H1 (cell line): ENCODE data around the gene DNAH1. TPM values are rescaled to one million over a fixed set of nuclear protein-coding genes. Genes with fewer than 3 reads are reported as not detected.

Source experiments
- CTCF ChIA-PET: fragments of 300-600 bp; sonication (Branson Sonifier 250); formaldehyde crosslinking; loops from one replicate; lab custom pipeline; 2021; ENCODE audit not compliant: partially characterized antibody; lab: Charles Lee
- POLR2A ChIA-PET: fragments of 300-600 bp; sonication (Branson Sonifier 250); formaldehyde crosslinking; loops from one replicate; lab custom pipeline; 2021; ENCODE audit warnings: inconsistent platforms; ENCODE audit not compliant: partially characterized antibody; lab: Charles Lee
- DNase-seq, 2 experiments: peaks; one replicate each; pipeline versions ENCODE4 v3.0.0 to v3.0.0-alpha.2; 2010 to 2022; ENCODE audit warnings: low spot score in 2 of 2, low read depth in 1 of 2, mixed read lengths in 1 of 2
- FAIRE-seq: peaks from 2 replicates; lab custom pipeline; 2011; peaks lifted over from hg19 to GRCh38; lab: Jason Lieb, UNC
- H2AFZ ChIP-seq: 2 replicates; pipeline ENCODE4 v1.8.1; 2012; ENCODE audit warnings: low read length, inconsistent platforms
- H2AK5ac ChIP-seq: 2 replicates; pipeline ENCODE4 v1.6.1; 2013; ENCODE audit warnings: low read depth, low read length
- H2BK120ac ChIP-seq: replicated peaks from 2 replicates; pipeline ENCODE3; 2013; ENCODE audit warnings: low read depth, low read length, inconsistent platforms
- H2BK12ac ChIP-seq: 2 replicates; pipeline ENCODE4 v1.6.1; 2013; ENCODE audit warnings: low read depth, low read length
- H2BK15ac ChIP-seq: 2 replicates; pipeline ENCODE4 v1.6.1; 2013; ENCODE audit warnings: low read length
- H2BK20ac ChIP-seq: 2 replicates; pipeline ENCODE4 v1.6.1; 2013; ENCODE audit warnings: low read length
- H2BK5ac ChIP-seq: 2 replicates; pipeline ENCODE4 v1.6.1; 2013; ENCODE audit warnings: low read depth, low read length
- H3K14ac ChIP-seq: 2 replicates; pipeline ENCODE4 v1.6.1; 2013; ENCODE audit warnings: inconsistent platforms; ENCODE audit not compliant: insufficient read length
- H3K18ac ChIP-seq: 2 replicates; pipeline ENCODE4 v1.6.1; 2013; ENCODE audit warnings: low read length; ENCODE audit errors: extremely low read depth
- H3K23ac ChIP-seq: 2 replicates; pipeline ENCODE4 v1.6.1; 2013; ENCODE audit warnings: inconsistent platforms; ENCODE audit not compliant: insufficient read length
- H3K23me2 ChIP-seq: 2 replicates; pipeline ENCODE4 v1.6.1; 2013; ENCODE audit warnings: low read depth, low read length
- H3K27ac ChIP-seq: 2 replicates; pipeline ENCODE4 v1.6.1; 2011; ENCODE audit warnings: low read depth, low read length, inconsistent platforms
- H3K27me3 ChIP-seq, 4 experiments: replicated peaks in 1 of 4; 1 replicate in 1 of 4; 2 replicates in 3 of 4; pipeline versions ENCODE4 v1.6.1 to v1.8.1; 2011 to 2013; ENCODE audit warnings: low read length in 3 of 4, mild to moderate bottlenecking in 3 of 4, inconsistent platforms in 2 of 4, mixed read lengths in 2 of 4, moderate library complexity in 1 of 4; ENCODE audit not compliant: control insufficient read depth in 3 of 4, insufficient read depth in 3 of 4; ENCODE audit errors: extremely low read depth in 1 of 4
- H3K36me3 ChIP-seq, 4 experiments: 2 replicates each; pipeline versions ENCODE4 v1.6.1 to v1.8.1; 2011 to 2013; ENCODE audit warnings: mild to moderate bottlenecking in 4 of 4, low read length in 3 of 4, moderate library complexity in 2 of 4, control low read depth in 1 of 4, inconsistent platforms in 1 of 4; ENCODE audit not compliant: insufficient read depth in 4 of 4, control insufficient read depth in 2 of 4
- H3K4ac ChIP-seq: replicated peaks from 2 replicates; pipeline ENCODE3; 2013; ENCODE audit warnings: low read length, low read depth, mixed read lengths, inconsistent platforms; ENCODE audit not compliant: insufficient read length
- H3K4me1 ChIP-seq, 4 experiments: replicated peaks in 1 of 4; 1 replicate in 1 of 4; 2 replicates in 3 of 4; pipeline versions ENCODE4 v1.6.1 to v1.8.1; 2011 to 2013; ENCODE audit warnings: low read length in 3 of 4, inconsistent platforms in 2 of 4, mixed read lengths in 1 of 4; ENCODE audit not compliant: insufficient read depth in 4 of 4, control insufficient read depth in 3 of 4
- H3K4me2 ChIP-seq, 2 experiments: 2 replicates each; pipeline versions ENCODE4 v1.6.1 to v1.8.1; 2011 to 2013; ENCODE audit warnings: low read depth in 2 of 2, low read length in 2 of 2, control low read depth in 1 of 2, inconsistent platforms in 1 of 2, mild to moderate bottlenecking in 1 of 2; ENCODE audit not compliant: insufficient read depth in 1 of 2
- H3K4me3 ChIP-seq, 4 experiments: fragments of 200-600, 300-600 bp in 1 of 4; sonication (generic), shearing (Covaris generic), sonication (Bioruptor Twin) in 1 of 4; 2 replicates each; pipeline versions ENCODE4 v1.5.1 to v1.8.1; 2011 to 2016; ENCODE audit warnings: low read length in 4 of 4, low read depth in 3 of 4, control low read depth in 2 of 4, inconsistent platforms in 2 of 4, mild to moderate bottlenecking in 2 of 4, mixed read lengths in 1 of 4, moderate library complexity in 1 of 4; ENCODE audit not compliant: insufficient read depth in 2 of 4; ENCODE audit errors: extremely low read depth in 1 of 4
- H3K56ac ChIP-seq: replicated peaks from 2 replicates; pipeline ENCODE3; 2013; ENCODE audit warnings: low read depth, mild to moderate bottlenecking, mixed read lengths, low read length, inconsistent platforms; ENCODE audit not compliant: insufficient read length
- H3K79me1 ChIP-seq: 2 replicates; pipeline ENCODE4 v1.6.1; 2013; ENCODE audit warnings: low read depth, low read length, control low read depth
- H3K79me2 ChIP-seq, 2 experiments: 2 replicates each; pipeline versions ENCODE4 v1.6.1 to v1.8.1; 2012 to 2013; ENCODE audit warnings: low read length in 2 of 2, mild to moderate bottlenecking in 2 of 2, inconsistent platforms in 1 of 2; ENCODE audit not compliant: insufficient read depth in 2 of 2, control insufficient read depth in 1 of 2
- H3K9ac ChIP-seq, 4 experiments: replicated peaks in 1 of 4; 1 replicate in 1 of 4; 2 replicates in 3 of 4; pipeline versions ENCODE4 v1.6.1 to v1.8.1; 2011 to 2013; ENCODE audit warnings: low read depth in 3 of 4, low read length in 3 of 4, control low read depth in 2 of 4, mild to moderate bottlenecking in 2 of 4, moderate library complexity in 2 of 4, inconsistent platforms in 1 of 4; ENCODE audit errors: extremely low read depth in 1 of 4
- H3K9me3 ChIP-seq, 2 experiments: 2 replicates each; pipeline versions ENCODE4 v1.6.1 to v1.8.1; 2012 to 2013; ENCODE audit warnings: mild to moderate bottlenecking in 2 of 2, moderate library complexity in 2 of 2, control low read depth in 1 of 2, inconsistent platforms in 1 of 2, low read depth in 1 of 2, low read length in 1 of 2, mixed read lengths in 1 of 2; ENCODE audit not compliant: insufficient read depth in 2 of 2
- H4K20me1 ChIP-seq, 2 experiments: replicated peaks in 1 of 2; 2 replicates each; pipeline versions ENCODE3 to v1.8.1; 2011 to 2013; ENCODE audit warnings: inconsistent platforms in 2 of 2, low read length in 2 of 2, mild to moderate bottlenecking in 1 of 2; ENCODE audit not compliant: insufficient read depth in 2 of 2, control insufficient read depth in 1 of 2
- H4K5ac ChIP-seq: 2 replicates; pipeline ENCODE4 v1.6.1; 2013; ENCODE audit warnings: low read length, low read depth, mixed read lengths, inconsistent platforms; ENCODE audit not compliant: insufficient read length
- H4K8ac ChIP-seq: 2 replicates; pipeline ENCODE4 v1.8.0; 2013; ENCODE audit warnings: mild to moderate bottlenecking, moderate library complexity, low read length, inconsistent platforms; ENCODE audit not compliant: insufficient read depth; ENCODE audit errors: extremely low read depth
- H4K91ac ChIP-seq: replicated peaks from 2 replicates; pipeline ENCODE3; 2013; ENCODE audit warnings: low read length, mixed read lengths, inconsistent platforms; ENCODE audit not compliant: insufficient read length
- CREB1 ChIP-seq: IDR thresholded peaks from 2 replicates; pipeline ENCODE4 v1.6.1; 2012; ENCODE audit warnings: inconsistent platforms
- EZH2 ChIP-seq: fragments of 200-600 bp; sonication (generic); IDR thresholded peaks from 2 replicates; pipeline ENCODE4 v1.7.1; 2012; ENCODE audit warnings: low read depth, mild to moderate bottlenecking, moderate library complexity, low read length, inconsistent platforms; ENCODE audit not compliant: severe bottlenecking
- KDM4A ChIP-seq: IDR thresholded peaks from one replicate; pipeline ENCODE4 v1.7.1; 2012; ENCODE audit warnings: low read depth, mild to moderate bottlenecking, moderate library complexity, low read length, inconsistent platforms; ENCODE audit not compliant: severe bottlenecking
- POU5F1 ChIP-seq: IDR thresholded peaks from 2 replicates; pipeline ENCODE4 v1.6.1; 2011; ENCODE audit warnings: low read depth, mild to moderate bottlenecking, low read length, moderate library complexity
- SP1 ChIP-seq: IDR thresholded peaks from 2 replicates; pipeline ENCODE4 v1.6.1; 2011; ENCODE audit warnings: low read depth, low read length
- SUZ12 ChIP-seq: fragments of 200-600 bp; sonication (generic); IDR thresholded peaks from 2 replicates; pipeline ENCODE4 v1.6.1; 2012; ENCODE audit warnings: mild to moderate bottlenecking, inconsistent platforms, low read length, moderate library complexity, mixed read lengths
- TAF1 ChIP-seq: IDR thresholded peaks from 2 replicates; pipeline ENCODE4 v1.6.1; 2011; ENCODE audit warnings: mild to moderate bottlenecking, low read depth, low read length
- WGBS, 2 experiments: shearing (Covaris generic) in 1 of 2; methylation state at CpG; one replicate each; pipeline versions ENCODE4 v1.1.6 to v1.1.7; 2013 to 2015; ENCODE audit warnings: low lambda C conversion rate in 2 of 2, mixed read lengths in 2 of 2, inconsistent platforms in 1 of 2, low coverage in 1 of 2, missing lambda C conversion rate in 1 of 2; ENCODE audit not compliant: insufficient replicate concordance in 2 of 2, insufficient coverage in 1 of 2, insufficient read length in 1 of 2; ENCODE audit errors: extremely low coverage in 1 of 2, missing lambda C conversion rate in 1 of 2; 5-methylcytosine and 5-hydroxymethylcytosine counted together
- polyA plus RNA-seq, 7 experiments: library from polyadenylated mRNA; depleted of rRNA in 3 of 7; stranded (reverse) in 5 of 7; unstranded in 2 of 7; fragments of >200 nt in 5 of 7; fragments of 200-250 nt in 2 of 7; gene quantifications; 1 replicate in 5 of 7; 2 replicates in 1 of 7; 4 replicates in 1 of 7; pipeline versions ENCODE4 v1.2.1 to v1.2.3, GENCODE V29; 2011 to 2013; ENCODE audit warnings: missing spikeins in 2 of 7, mixed read lengths in 2 of 7
- total RNA-seq: library from RNA; stranded (reverse); fragmentation: NEBNext Ultra II Directional; extraction: Animal tissue kit (Norgen Biotek cat#: 25700); gene quantifications from 2 replicates; pipeline ENCODE4 v1.2.1, GENCODE V29; 2021
- TF ChIP-seq, protein P1 (sequence below): IDR thresholded peaks from 2 replicates; pipeline ENCODE4 v1.6.1; 2012; ENCODE audit warnings: inconsistent platforms
- TF ChIP-seq, protein P2 (sequence below): IDR thresholded peaks from 2 replicates; pipeline ENCODE4 v1.6.1; 2012; ENCODE audit warnings: low read length, inconsistent platforms
- TF ChIP-seq, protein P3 (sequence below): IDR thresholded peaks from 2 replicates; pipeline ENCODE4 v1.6.1; 2011; ENCODE audit warnings: low read depth, mild to moderate bottlenecking, low read length; ENCODE audit not compliant: insufficient read depth

DNAH1 gene
- total and polyA plus RNA-seq, 2 of the 8 experiments (the other 6 are each of a cell fraction or from before 2014, with no cell fraction given): 1.0 to 1.5 TPM

DNA sequence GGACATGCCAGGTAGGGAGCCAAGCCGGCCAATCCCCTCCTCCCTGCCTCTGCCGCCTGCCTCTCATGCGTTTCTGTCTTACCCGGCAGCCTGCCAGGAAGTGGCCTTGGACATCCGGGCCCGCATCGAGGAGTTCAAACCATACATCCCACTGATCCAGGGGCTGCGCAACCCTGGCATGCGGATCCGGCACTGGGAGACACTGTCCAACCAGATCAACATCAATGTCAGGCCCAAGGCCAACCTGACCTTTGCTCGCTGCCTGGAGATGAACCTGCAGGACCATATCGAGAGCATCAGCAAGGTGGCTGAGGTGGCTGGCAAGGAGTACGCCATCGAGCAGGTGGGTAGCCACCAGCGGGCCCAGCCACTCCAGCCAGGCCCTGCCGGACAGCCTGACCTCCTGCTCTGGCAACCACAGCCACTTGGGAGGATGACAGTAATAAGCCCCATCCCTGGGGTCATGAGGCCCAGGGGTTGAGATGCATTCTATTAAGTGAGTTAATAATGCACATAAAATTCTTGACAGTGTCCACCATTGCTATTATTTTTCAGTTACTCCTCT lies 37.3 kb downstream of the DNAH1 start:
- no peak for FAIRE-seq
- no peak overlapping the region for H3K4me3 ChIP-seq

More for the DNA sequence above, 37.3 kb downstream of the DNAH1 start:
- Histone ChIP-seq H4K91ac (no peak overlapping the region), H2BK20ac (no peak overlapping the region), H3K9me3 (no peaks in the 10 kb centered on the region), H3K14ac (no peak overlapping the region), H3K9ac (no peak overlapping the region; a peak in 1 of 7 replicates), H3K27me3 (no peaks in the 10 kb centered on the region), H3K79me1 (no peaks in the 10 kb centered on the region), H3K79me2 (no peaks in the 10 kb centered on the region), H4K5ac (no peak overlapping the region), H2BK120ac (no peak overlapping the region), H3K4ac (no peak overlapping the region), H3K56ac (no peak overlapping the region), H3K4me1 (no peaks in the 10 kb centered on the region), H2BK12ac (no peak overlapping the region), H3K4me2 (no peak overlapping the region), H2AFZ (no peak overlapping the region), H2BK5ac (no peak overlapping the region), H4K20me1 (no peaks in the 10 kb centered on the region), H2AK5ac (no peak overlapping the region), H2BK15ac (no peak overlapping the region), H3K27ac (no peak overlapping the region), H4K8ac (no peak overlapping the region), H3K23ac (no peak overlapping the region), H3K36me3 (no peaks in the 10 kb centered on the region), H3K23me2 (no peaks in the 10 kb centered on the region), H3K18ac (no peak overlapping the region)
- no peak for DNase-seq
- 92% methylated on average over 16 of the region's 16 CpGs; no CpG with 5 or more reads in 1 of the 2 experiments for WGBS, 2 experiments
- TF ChIP-seq, protein P1, sequence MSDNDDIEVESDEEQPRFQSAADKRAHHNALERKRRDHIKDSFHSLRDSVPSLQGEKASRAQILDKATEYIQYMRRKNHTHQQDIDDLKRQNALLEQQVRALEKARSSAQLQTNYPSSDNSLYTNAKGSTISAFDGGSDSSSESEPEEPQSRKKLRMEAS: no peak
- TF ChIP-seq POU5F1 (no peak), SUZ12 (no peak), EZH2 (no peak), KDM4A (no peak), TAF1 (no peak), CREB1 (no peak), SP1 (no peak)
- TF ChIP-seq, protein P2, sequence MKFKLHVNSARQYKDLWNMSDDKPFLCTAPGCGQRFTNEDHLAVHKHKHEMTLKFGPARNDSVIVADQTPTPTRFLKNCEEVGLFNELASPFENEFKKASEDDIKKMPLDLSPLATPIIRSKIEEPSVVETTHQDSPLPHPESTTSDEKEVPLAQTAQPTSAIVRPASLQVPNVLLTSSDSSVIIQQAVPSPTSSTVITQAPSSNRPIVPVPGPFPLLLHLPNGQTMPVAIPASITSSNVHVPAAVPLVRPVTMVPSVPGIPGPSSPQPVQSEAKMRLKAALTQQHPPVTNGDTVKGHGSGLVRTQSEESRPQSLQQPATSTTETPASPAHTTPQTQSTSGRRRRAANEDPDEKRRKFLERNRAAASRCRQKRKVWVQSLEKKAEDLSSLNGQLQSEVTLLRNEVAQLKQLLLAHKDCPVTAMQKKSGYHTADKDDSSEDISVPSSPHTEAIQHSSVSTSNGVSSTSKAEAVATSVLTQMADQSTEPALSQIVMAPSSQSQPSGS: no peak
- TF ChIP-seq, protein P3, sequence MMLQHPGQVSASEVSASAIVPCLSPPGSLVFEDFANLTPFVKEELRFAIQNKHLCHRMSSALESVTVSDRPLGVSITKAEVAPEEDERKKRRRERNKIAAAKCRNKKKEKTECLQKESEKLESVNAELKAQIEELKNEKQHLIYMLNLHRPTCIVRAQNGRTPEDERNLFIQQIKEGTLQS: no peak
- ChIA-PET CTCF (interaction anchor here (0.9 to 10.8 kb wide), 9 partner anchors 9 to 134 kb away, joined by 3 to 99 read pairs (median 15); no protein-coding TSS in a partner anchor), POLR2A (interaction anchor here (1.2 to 2.6 kb wide), 3 partner anchors 9 to 75 kb away, joined by 3 to 8 read pairs (median 3); partner anchors contain the start of gene WDR82)
